Upper lobe of left lung (tissue), 6 donors: ENCODE results near the gene CCDC38. TPM values are rescaled to one million over a fixed set of nuclear protein-coding genes. Genes with fewer than 3 reads are reported as not detected.

ENCODE experiments used
- ATAC-seq, 2 donors: fragments of 200-7000 bp; cut with Tn5 transposase; one replicate each; pipeline ENCODE4 v1.9.1; 2022; ENCODE audit warnings: mild to moderate bottlenecking in 2 of 2, moderate library complexity in 2 of 2; ENCODE audit not compliant: low FRiP score in 2 of 2
- DNase-seq, 2 donors: peaks; one replicate each; pipeline ENCODE4 v3.0.0-alpha.2; 2019 to 2020
- H3K27ac ChIP-seq, 4 donors: fragments of 200-600 bp; sonication (generic); one replicate each; pipeline ENCODE4 v1.5.1; 2016 to 2019
- H3K27me3 ChIP-seq, 4 donors: fragments of 200-600 bp; sonication (generic); one replicate each; pipeline ENCODE4 v1.5.1; 2017 to 2019
- H3K36me3 ChIP-seq, 4 donors: fragments of 200-600 bp; sonication (generic); one replicate each; pipeline ENCODE4 v1.5.1; 2016 to 2019
- H3K4me1 ChIP-seq, 4 donors: fragments of 200-600 bp; sonication (generic); one replicate each; pipeline ENCODE4 v1.5.1; 2018 to 2019
- H3K4me3 ChIP-seq, 4 donors: fragments of 200-600 bp; sonication (generic); one replicate each; pipeline ENCODE4 v1.5.1; 2017 to 2019; ENCODE audit warnings: mild to moderate bottlenecking in 2 of 4, moderate library complexity in 1 of 4
- H3K9me3 ChIP-seq, 4 donors: fragments of 200-600 bp; sonication (generic); one replicate each; pipeline ENCODE4 v1.5.1; 2018 to 2019
- CTCF ChIP-seq, 6 experiments: fragments of 450-650 bp in 4 of 6; fragments of 200-600 bp in 2 of 6; sonication (generic) in 2 of 6; IDR thresholded peaks; one replicate each; pipeline ENCODE4 v1.5.1; 2016 to 2019; ENCODE audit warnings: antibody characterized with exemption in 6 of 6
- EP300 ChIP-seq, 4 donors: sonication (generic); formaldehyde crosslinking; IDR thresholded peaks; one replicate each; pipeline ENCODE4 v1.5.1; 2017; ENCODE audit warnings: antibody characterized with exemption in 4 of 4, control low read depth in 2 of 4
- POLR2A ChIP-seq, 4 donors: fragments of 450-650 bp; IDR thresholded peaks; one replicate each; pipeline ENCODE4 v1.5.1; 2016 to 2017; ENCODE audit warnings: antibody characterized with exemption in 4 of 4, mild to moderate bottlenecking in 2 of 4
- POLR2AphosphoS5 ChIP-seq, 2 donors: sonication (generic); formaldehyde crosslinking; IDR thresholded peaks; one replicate each; pipeline ENCODE4 v1.5.1; 2017; ENCODE audit warnings: antibody characterized with exemption in 2 of 2
- WGBS, 2 donors: methylation state at CpG; one replicate each; pipeline ENCODE4 v1.1.5; 2017 to 2018; 5-methylcytosine and 5-hydroxymethylcytosine counted together
- total RNA-seq, 6 donors: library from RNA; depleted of rRNA in 4 of 6; stranded (reverse); fragments of >200 nt in 4 of 6; gene quantifications; one replicate each; pipeline versions ENCODE4 v1.1.0 to v1.2.1, GENCODE V29; 2016 to 2021
- donor health status: DM: no; HTN: no; CAD: no; lungs with moderate emphysema.
- donor health status: DM: no; HTN: yes; CAD: no; lungs with severe emphysema.

The CCDC38 gene
- total RNA-seq = under 1 TPM in 2 of 6 donors, not detected in 4; 0.13 to 0.14 TPM

GRCh38 chr12:95942524-95943329 is at the start of gene CCDC38:
Gene CCDC38, minus strand, starts transcription at chr12:95942614. Its CDS starts 6,105 bp downstream, at chr12:95936509.
- TF ChIP-seq POLR2A (IDR thresholded peaks at IDR 0.05) (peak in 1 of 4 donors; percentile 54), CTCF (IDR thresholded peaks at IDR 0.05) (no peak), EP300 (IDR thresholded peaks at IDR 0.05) (no peak)
- Histone ChIP-seq H3K27me3 (no peaks in the 10 kb centered on the region), H3K36me3 (no peaks in the 10 kb centered on the region), H3K4me1 (peaks cover 7 to 20% (median 12%) of the 10 kb centered on the region in 4 donors), H3K27ac (peak within 1 kb of the TSS; percentile 78 to 94 (median 92)), H3K9me3 (no peaks in the 10 kb centered on the region), H3K4me3 (peak within 1 kb of the TSS; percentile 83 to 95 (median 86))
- DNase-seq = peak; percentile 87 to 90
- peak; percentile 97 to 98 for ATAC-seq
- WGBS, 2 donors = 0 to 1% methylated on average over 31 to 32 of the region's 51 CpGs

- Histone ChIP-seq H3K4me3 (no peak overlapping the region), H3K27ac (no peak overlapping the region), H3K9me3 (no peaks in the 10 kb centered on the region), H3K27me3 (no peaks in the 10 kb centered on the region), H3K36me3 (no peaks in the 10 kb centered on the region), H3K4me1 (peaks cover 0 to under 1% (median 0%) of the 10 kb centered on the region in 4 donors)
- no peak for DNase-seq
- no peak for ATAC-seq
- 85 to 87% methylated on average over 5 to 7 of the region's 7 CpGs for WGBS, 2 donors
- TF ChIP-seq POLR2AphosphoS5 (IDR thresholded peaks at IDR 0.05) = no peak
- TF ChIP-seq POLR2A (IDR thresholded peaks at IDR 0.05) = no peak
- TF ChIP-seq EP300 (IDR thresholded peaks at IDR 0.05) = no peak
- TF ChIP-seq CTCF (IDR thresholded peaks at IDR 0.05) = no peak
Observed at GRCh38 chr12:95990136-95990535, 47.7 kb upstream of the CCDC38 start.

GRCh38 chr12:95989504-95990123 is 47.2 kb upstream of the CCDC38 start:
- Histone ChIP-seq H3K9me3 (no peaks in the 10 kb centered on the region), H3K4me3 (no peak overlapping the region), H3K27me3 (no peaks in the 10 kb centered on the region), H3K4me1 (no peaks in the 10 kb centered on the region), H3K36me3 (no peaks in the 10 kb centered on the region), H3K27ac (no peak overlapping the region)
- ATAC-seq = no peak
- TF ChIP-seq POLR2AphosphoS5 (IDR thresholded peaks at IDR 0.05) (no peak), EP300 (IDR thresholded peaks at IDR 0.05) (no peak), CTCF (IDR thresholded peaks at IDR 0.05) (no peak), POLR2A (IDR thresholded peaks at IDR 0.05) (no peak)
- no peak for DNase-seq
- 44 to 54% methylated on average over 4 of the region's 4 CpGs for WGBS, 2 donors

GRCh38 chr12:95988506-95989275 is 46.3 kb upstream of the CCDC38 start:
- no peaks in the 10 kb centered on the region for H3K27me3 ChIP-seq
- ATAC-seq (no peak), DNase-seq (no peak)
- no peak for TF ChIP-seq POLR2A (IDR thresholded peaks at IDR 0.05)
- TF ChIP-seq CTCF (IDR thresholded peaks at IDR 0.05) = no peak
- TF ChIP-seq POLR2AphosphoS5 (IDR thresholded peaks at IDR 0.05) = no peak
- no peak for TF ChIP-seq EP300 (IDR thresholded peaks at IDR 0.05)
- no peak overlapping the region for H3K4me3 ChIP-seq
- no peaks in the 10 kb centered on the region for H3K9me3 ChIP-seq
- 64 to 86% methylated on average over 11 of the region's 11 CpGs for WGBS, 2 donors
- no peaks in the 10 kb centered on the region for H3K4me1 ChIP-seq
- no peak overlapping the region for H3K27ac ChIP-seq
- no peaks in the 10 kb centered on the region for H3K36me3 ChIP-seq
